HCEC 1CT (cell line): ENCODE measurements around the gene SERINC3.
"Not testable (repeated sequence)": the region's sequence is repeated elsewhere in the genome, so short reads cannot be mapped to it uniquely, and the experiment has no call there.

Experiments used
- DNase-seq: peaks from one replicate; pipeline ENCODE4 v3.0.0-alpha.2; 2017

SERINC3 gene

DNA sequence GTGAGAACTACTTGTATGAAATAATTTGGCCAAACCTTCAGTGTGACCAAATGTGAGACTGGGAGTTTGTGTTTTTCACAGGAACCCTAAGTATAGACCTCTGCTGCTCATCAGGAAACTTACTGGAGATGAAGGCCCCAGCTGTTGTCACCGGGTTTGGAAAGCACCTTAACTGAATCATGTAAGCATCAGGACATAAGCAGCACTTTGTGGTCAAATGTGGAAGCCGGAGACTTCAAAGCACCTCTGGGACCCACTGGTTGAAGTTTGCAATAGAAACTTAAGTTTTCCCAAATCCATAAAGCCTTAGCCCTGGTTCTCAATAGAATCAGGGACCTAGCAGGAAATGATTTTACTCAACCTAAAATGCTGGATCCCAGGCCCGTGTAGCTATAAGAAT is 31.9 kb downstream of the SERINC3 start:
- no peak for DNase-seq

GRCh38 chr20:44489223-44489622 is 32.6 kb downstream of the SERINC3 start:
- DNase-seq, result no peak

DNA sequence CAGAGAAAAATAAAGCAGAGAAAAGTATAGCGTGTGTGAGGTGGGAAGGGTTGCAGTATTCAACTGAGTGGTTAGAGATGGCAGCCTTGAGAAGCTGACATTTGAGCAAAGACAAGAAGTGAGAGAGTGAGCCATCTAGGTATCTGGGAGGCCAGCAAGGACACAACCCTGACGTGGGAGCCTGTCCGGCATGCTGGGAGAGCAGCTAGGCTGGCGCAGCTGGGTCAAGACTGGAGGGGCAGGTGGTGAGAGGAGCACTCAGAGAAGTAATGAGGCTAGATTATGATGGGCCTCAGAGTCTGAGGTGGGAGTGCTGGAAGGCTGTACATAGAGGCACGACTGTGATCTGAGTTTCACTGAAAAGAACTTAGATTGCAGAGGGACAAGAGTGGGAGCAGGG is 33.3 kb downstream of the SERINC3 start:
- no peak for DNase-seq

- no peak for DNase-seq
Observed at GRCh38 chr20:44485830-44486198, 36.1 kb downstream of the SERINC3 start.

GRCh38 chr20:44485078-44485829 is 36.6 kb downstream of the SERINC3 start:
- no peak for DNase-seq

DNA sequence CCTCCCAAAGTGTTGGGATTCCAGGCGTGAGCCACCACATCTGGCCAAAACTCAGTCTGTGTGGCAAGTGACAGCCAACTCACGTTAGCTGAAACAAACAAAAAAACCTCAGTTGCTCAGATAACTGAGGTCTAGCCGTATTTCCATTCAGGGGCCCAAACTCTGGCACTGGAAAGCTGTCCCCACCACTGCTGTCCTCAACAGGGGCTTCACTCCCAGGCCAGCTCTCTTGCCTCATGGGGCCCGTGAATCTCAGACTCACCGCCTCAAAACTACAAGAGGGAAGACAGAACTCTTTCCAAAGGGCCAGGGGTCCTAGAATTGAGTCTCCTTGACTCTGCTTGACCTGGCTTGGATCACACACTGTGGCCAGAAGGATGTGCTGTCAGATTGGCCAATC is 38.8 kb downstream of the SERINC3 start:
- DNase-seq, result no peak

GRCh38 chr20:44481719-44482416 is 40.0 kb downstream of the SERINC3 start:
- DNase-seq, result no peak

DNA sequence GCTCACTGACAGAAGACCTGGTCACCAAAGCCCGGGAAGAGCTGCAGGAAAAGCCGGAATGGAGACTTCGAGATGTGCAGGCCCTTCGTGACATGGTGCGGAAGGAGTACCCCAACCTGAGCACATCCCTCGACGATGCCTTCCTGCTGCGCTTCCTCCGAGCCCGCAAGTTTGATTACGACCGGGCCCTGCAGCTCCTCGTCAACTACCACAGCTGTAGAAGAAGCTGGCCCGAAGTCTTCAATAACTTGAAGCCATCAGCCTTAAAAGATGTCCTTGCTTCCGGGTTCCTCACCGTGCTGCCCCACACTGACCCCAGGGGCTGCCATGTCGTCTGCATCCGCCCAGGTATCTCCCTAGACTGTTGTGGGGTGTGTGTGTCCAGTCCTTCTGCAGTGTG is 41.8 kb downstream of the SERINC3 start:
- DNase-seq, result no peak

DNA sequence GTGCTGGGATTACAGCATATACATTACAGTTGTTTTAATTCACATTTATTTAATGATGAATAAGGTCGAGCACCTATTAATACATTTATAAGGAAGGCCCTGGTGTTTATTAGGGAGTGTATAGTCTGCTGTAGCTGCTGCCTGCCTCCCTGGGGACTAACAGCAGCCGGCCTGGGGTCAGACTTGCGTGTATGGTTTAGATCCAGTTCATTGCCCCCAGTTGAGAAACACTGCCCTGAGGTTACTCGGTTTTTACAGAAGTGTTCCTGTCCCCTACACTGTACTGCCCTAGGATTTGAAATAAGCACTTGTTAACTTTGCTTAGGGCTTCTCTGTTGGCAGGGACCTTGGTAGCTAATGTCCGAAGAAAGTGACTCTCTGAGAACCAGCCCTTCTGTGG is 42.2 kb downstream of the SERINC3 start:
- DNase-seq, result no peak

DNA sequence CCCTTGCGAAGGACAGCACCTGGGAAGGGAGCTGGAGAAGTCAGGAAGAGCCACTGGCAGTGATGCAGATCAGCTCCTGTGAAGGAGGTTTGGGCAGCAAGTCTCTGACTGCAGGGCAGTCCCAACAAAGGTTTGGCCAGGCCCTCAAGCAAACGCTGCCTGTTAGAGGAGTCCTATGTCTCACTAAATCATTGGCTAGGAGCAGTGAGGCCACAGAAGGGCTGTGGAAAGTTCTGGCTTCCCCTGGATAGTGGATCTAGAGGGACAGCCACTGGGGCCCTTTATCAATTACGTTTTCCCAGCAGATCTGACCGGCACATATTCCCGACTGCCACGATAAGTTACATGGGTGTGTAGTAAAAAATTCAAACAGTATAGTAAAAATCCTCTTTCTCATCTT is 43.7 kb downstream of the SERINC3 start:
- DNase-seq, result no peak

DNA sequence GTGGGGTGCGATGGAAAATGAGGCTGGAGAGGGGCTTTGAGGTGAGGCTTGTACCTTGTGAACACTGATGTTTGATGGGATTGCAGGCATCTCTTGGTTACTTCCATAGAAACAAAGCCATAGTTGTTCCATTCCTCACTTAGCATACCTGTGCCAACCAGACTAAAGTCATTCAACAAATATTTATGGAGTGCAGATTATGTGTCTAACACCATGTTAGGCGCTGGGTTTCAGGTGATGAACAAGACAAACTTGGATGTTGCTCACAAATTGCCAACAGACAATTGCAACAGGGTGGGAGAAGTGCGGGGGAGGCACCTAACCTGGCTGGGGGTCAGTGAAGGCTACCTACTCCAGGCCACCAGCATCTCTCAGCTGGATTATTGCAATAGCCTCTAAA is 44.7 kb downstream of the SERINC3 start:
- DNase-seq, result no peak

DNA sequence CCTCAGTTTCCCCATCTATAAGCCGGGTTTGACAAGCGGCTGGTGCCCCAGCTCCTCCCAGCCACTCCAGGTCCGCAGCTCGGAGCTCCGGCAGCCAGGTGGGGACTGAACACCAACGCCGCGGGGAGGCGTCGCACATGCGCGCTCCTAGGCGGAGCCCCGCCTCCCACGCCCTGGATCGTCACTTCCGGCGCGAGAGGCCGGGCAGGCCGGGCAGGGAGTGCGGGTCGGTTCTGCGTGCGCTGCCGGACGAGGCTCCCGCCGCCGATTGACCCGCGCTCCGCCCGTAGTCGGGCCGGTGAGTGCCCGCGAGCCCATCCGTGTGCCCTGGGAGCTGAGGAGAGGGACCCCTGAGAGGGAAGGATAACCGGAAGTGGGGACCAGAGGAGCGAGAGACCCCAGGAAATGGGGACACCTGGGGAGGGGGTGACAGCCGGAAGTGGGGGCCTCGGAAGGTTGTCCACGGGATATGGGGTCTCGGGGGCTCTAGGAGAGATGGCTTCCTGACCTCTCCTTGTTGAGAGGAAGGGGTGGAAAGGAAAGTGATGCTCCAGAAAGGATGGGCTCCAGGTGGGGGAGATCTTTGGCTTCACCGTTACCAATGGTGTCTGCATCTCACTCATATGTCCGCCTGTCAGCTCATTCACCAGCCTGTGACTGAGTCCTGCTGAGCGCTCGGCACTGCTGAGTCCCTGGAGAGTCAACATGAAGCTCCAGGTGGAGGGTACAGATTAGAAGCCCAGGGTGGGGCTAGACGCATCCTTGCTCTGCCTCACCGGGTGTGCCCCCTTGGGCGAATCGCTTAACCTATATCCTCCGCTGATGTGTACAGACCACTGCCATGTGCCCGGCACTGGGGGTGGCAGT is 45.9 kb downstream of the SERINC3 start, which contains the start of gene TTPAL:
Gene TTPAL, plus strand, starts transcription at position 181 of the 867 bp plus-strand sequence. CDS start 4,126 bp downstream, outside the sequence.
- DNase-seq, result peak; percentile 83

GRCh38 chr20:44475372-44475693 is 46.5 kb downstream of the SERINC3 start:
- no peak for DNase-seq

DNA sequence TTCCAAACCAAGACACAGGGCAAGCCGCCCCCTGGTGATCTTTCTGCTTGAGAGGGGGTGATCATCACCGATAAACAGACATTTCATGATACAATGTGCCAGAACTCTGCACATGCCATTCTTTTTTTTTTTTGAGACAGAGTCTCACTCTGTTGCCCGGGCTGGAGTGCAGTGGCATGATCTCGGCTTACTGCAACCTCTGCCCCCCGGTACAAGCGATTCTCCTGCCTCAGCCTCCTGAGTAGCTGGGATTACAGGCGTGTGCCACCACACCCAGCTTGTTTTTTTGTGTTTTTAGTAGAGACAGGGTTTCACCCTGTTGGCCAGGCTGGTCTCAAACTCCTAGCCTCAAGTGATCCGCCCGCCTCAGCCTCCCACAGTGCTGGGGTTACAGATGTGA is 49.6 kb downstream of the SERINC3 start:
- DNase-seq, result not testable (repeated sequence)

- DNase-seq, result peak; percentile 71
Observed at GRCh38 chr20:44471481-44471882, 50.4 kb downstream of the SERINC3 start.

GRCh38 chr20:44470327-44470726 is 51.5 kb downstream of the SERINC3 start:
- DNase-seq, result no peak

DNA sequence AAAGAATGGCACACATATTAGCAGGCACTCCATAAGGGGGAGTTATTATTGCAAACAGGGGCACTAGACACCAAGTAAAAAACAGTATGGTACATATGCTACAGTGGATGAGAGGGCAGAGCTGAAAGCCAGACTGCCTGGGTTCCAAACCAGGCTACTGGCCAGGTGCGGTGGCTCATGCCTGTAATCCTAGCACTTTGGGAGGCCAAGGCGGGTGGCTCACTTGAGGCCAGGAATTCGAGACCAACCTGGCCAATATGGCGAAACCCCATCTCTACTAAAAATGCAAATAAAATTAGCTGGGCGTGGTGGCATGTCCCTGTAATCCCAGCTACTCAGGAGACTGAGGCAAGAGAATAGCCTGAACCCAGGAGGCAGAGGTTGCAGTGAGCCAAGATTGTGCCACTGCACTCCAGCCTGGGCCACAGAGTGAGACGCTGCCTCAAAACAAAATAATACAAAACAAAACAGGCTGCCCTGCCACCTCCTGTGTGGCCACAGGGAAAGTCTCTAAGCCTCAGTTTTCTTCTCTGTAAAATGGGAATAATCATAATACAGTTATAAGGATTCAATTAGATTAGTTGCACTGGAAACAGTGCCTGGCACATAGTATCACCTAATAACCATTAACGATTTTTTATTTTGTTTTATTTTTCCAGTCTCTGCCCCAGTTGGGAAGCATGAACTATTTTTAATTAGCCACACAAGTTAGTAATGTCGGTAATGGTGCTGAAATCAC is 53.7 kb downstream of the SERINC3 start:
- no peak for DNase-seq

- peak; percentile 65 for DNase-seq
Observed at GRCh38 chr20:44467289-44467883, 54.5 kb downstream of the SERINC3 start.

- no peak for DNase-seq
Observed at GRCh38 chr20:44465001-44465560, 56.8 kb downstream of the SERINC3 start.

GRCh38 chr20:44464514-44464913 is 57.4 kb downstream of the SERINC3 start:
- no peak for DNase-seq

DNA sequence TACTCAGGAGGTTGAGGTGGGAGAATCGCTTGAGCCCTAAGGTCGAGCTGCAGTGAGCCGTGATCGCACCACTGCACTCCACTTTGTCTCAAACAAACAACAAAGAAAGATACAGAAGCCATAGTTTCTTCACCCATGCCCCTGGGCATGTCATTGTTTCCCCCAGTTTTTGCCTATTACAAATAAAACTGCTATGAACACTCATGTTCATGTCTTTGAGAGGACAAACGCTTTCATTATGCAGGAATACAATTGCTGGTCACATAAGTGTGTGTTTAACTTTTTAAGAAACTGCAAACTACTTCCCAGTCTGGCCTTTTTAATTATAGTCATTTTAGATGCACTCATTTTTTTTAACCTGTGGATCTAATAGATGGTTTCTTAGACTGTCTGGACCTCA is 58.4 kb downstream of the SERINC3 start:
- no peak for DNase-seq

GRCh38 chr20:44461803-44462174 is 60.1 kb downstream of the SERINC3 start:
- no peak for DNase-seq
